H9 (cell line): ENCODE measurements around the gene SLC6A2. TPM values are rescaled to one million over a fixed set of nuclear protein-coding genes. Genes with fewer than 3 reads are reported as not detected.

ENCODE experiments used
- DNase-seq: peaks from one replicate; pipeline ENCODE4 v3.0.0-alpha.2; 2017
- H2AFZ ChIP-seq: one replicate; pipeline ENCODE4 v1.6.1; 2013; ENCODE audit warnings: mild to moderate bottlenecking, low read length, control low read depth, moderate library complexity
- H2AK5ac ChIP-seq: 2 replicates; pipeline ENCODE4 v1.6.1; 2013; ENCODE audit warnings: low read length, control low read depth, mixed read lengths; ENCODE audit not compliant: insufficient read length
- H2BK120ac ChIP-seq: one replicate; pipeline ENCODE4 v1.6.1; 2013; ENCODE audit warnings: low read depth, mild to moderate bottlenecking, low read length, control low read depth, inconsistent platforms; ENCODE audit not compliant: poor library complexity, severe bottlenecking
- H2BK12ac ChIP-seq: 2 replicates; pipeline ENCODE4 v1.6.1; 2013; ENCODE audit warnings: low read length, control low read depth, mixed read lengths, low read depth; ENCODE audit not compliant: insufficient read length
- H2BK15ac ChIP-seq: 2 replicates; pipeline ENCODE4 v1.6.1; 2013; ENCODE audit warnings: low read depth, low read length, control low read depth
- H2BK20ac ChIP-seq: one replicate; pipeline ENCODE4 v1.6.1; 2013; ENCODE audit warnings: low read depth, mild to moderate bottlenecking, low read length, control low read depth, inconsistent platforms; ENCODE audit not compliant: poor library complexity, severe bottlenecking
- H2BK5ac ChIP-seq: 2 replicates; pipeline ENCODE4 v1.6.1; 2013; ENCODE audit warnings: low read length, control low read depth, mixed read lengths; ENCODE audit not compliant: insufficient read length
- H3K14ac ChIP-seq: 2 replicates; pipeline ENCODE4 v1.6.1; 2013; ENCODE audit warnings: low read length, control low read depth; ENCODE audit not compliant: insufficient read depth
- H3K18ac ChIP-seq: 2 replicates; pipeline ENCODE4 v1.6.1; 2013; ENCODE audit warnings: low read depth, mild to moderate bottlenecking, mixed read lengths, low read length, control low read depth; ENCODE audit not compliant: insufficient read length
- H3K23ac ChIP-seq: 2 replicates; pipeline ENCODE4 v1.6.1; 2013; ENCODE audit warnings: low read length, control low read depth, mixed read lengths, low read depth; ENCODE audit not compliant: insufficient read length
- H3K23me2 ChIP-seq: 2 replicates; pipeline ENCODE4 v1.6.1; 2013; ENCODE audit warnings: low read depth, mild to moderate bottlenecking, mixed read lengths, low read length, control low read depth; ENCODE audit not compliant: insufficient read length, poor library complexity, severe bottlenecking
- H3K27ac ChIP-seq: 2 replicates; pipeline ENCODE4 v1.5.1; 2013; ENCODE audit warnings: low read length, control low read depth, mixed read lengths, low read depth; ENCODE audit not compliant: insufficient read length
- H3K27me3 ChIP-seq: 2 replicates; pipeline ENCODE4 v1.6.1; 2013; ENCODE audit warnings: low read length, control low read depth, inconsistent platforms; ENCODE audit not compliant: insufficient read depth
- H3K4ac ChIP-seq: 2 replicates; pipeline ENCODE4 v1.6.1; 2013; ENCODE audit warnings: low read depth, mild to moderate bottlenecking, control low read depth, inconsistent platforms, low read length, moderate library complexity
- H3K4me1 ChIP-seq: 2 replicates; pipeline ENCODE4 v1.6.1; 2013; ENCODE audit warnings: low read length, control low read depth, inconsistent platforms; ENCODE audit not compliant: insufficient read depth
- H3K4me2 ChIP-seq: 2 replicates; pipeline ENCODE4 v1.6.1; 2013; ENCODE audit warnings: low read length, control low read depth, mixed read lengths; ENCODE audit not compliant: insufficient read length, insufficient read depth
- H3K56ac ChIP-seq: 2 replicates; pipeline ENCODE4 v1.6.1; 2013; ENCODE audit warnings: low read depth, mild to moderate bottlenecking, mixed read lengths, low read length, control low read depth; ENCODE audit not compliant: insufficient read length
- H3K79me1 ChIP-seq: 2 replicates; pipeline ENCODE4 v1.6.1; 2013; ENCODE audit warnings: low read depth, mild to moderate bottlenecking, moderate library complexity, low read length, control low read depth, inconsistent platforms; ENCODE audit not compliant: insufficient read depth, poor library complexity, severe bottlenecking
- H3K79me2 ChIP-seq: 2 replicates; pipeline ENCODE4 v1.6.1; 2013; ENCODE audit warnings: low read length, control low read depth, inconsistent platforms; ENCODE audit not compliant: insufficient read depth
- H3K9ac ChIP-seq: 2 replicates; pipeline ENCODE4 v1.6.1; 2013; ENCODE audit warnings: low read length, control low read depth, mixed read lengths; ENCODE audit not compliant: insufficient read length; ENCODE audit errors: extremely low read depth
- H3K9me3 ChIP-seq: one replicate; pipeline ENCODE4 v1.6.1; 2013; ENCODE audit warnings: low read depth, low read length, inconsistent platforms; ENCODE audit not compliant: control insufficient read depth
- H3T11ph ChIP-seq: one replicate; pipeline ENCODE4 v1.6.1; 2013; ENCODE audit warnings: mild to moderate bottlenecking, low read length, control low read depth, inconsistent platforms
- H4K20me1 ChIP-seq: one replicate; pipeline ENCODE4 v1.6.1; 2013; ENCODE audit not compliant: control insufficient read depth, insufficient read length, insufficient read depth
- H4K5ac ChIP-seq: 2 replicates; pipeline ENCODE4 v1.6.1; 2013; ENCODE audit warnings: low read depth, mild to moderate bottlenecking, mixed read lengths, low read length, control low read depth; ENCODE audit not compliant: insufficient read length
- H4K8ac ChIP-seq: replicated peaks from 2 replicates; pipeline ENCODE4 v1.6.1; 2013; ENCODE audit warnings: low read length, control low read depth, mixed read lengths, low read depth; ENCODE audit not compliant: insufficient read length
- H4K91ac ChIP-seq: 2 replicates; pipeline ENCODE4 v1.6.1; 2013; ENCODE audit warnings: low read depth, mild to moderate bottlenecking, moderate library complexity, mixed read lengths, low read length, control low read depth; ENCODE audit not compliant: insufficient read length
- H3K27ac Mint-ChIP-seq, 3 experiments: 2 replicates in 2 of 3; 3 replicates in 1 of 3; pipeline ENCODE4 v1.8.0; 2020 to 2021; ENCODE audit warnings: mixed read lengths in 3 of 3, mild to moderate bottlenecking in 1 of 3, moderate library complexity in 1 of 3
- H3K27me3 Mint-ChIP-seq: 2 replicates; pipeline ENCODE4 v1.8.0; 2021; ENCODE audit warnings: low read depth, mild to moderate bottlenecking, moderate library complexity, mixed read lengths
- H3K36me3 Mint-ChIP-seq, 3 experiments: 2 replicates in 2 of 3; 3 replicates in 1 of 3; pipeline ENCODE4 v1.8.0; 2020 to 2021; ENCODE audit warnings: low read depth in 3 of 3, mixed read lengths in 3 of 3; ENCODE audit not compliant: insufficient read depth in 1 of 3
- H3K4me1 Mint-ChIP-seq, 2 experiments: 2 replicates each; pipeline ENCODE4 v1.8.0; 2020; ENCODE audit warnings: mixed read lengths in 2 of 2
- H3K4me3 Mint-ChIP-seq, 2 experiments: 2 replicates in 1 of 2; 3 replicates in 1 of 2; pipeline ENCODE4 v1.8.0; 2020 to 2021; ENCODE audit warnings: mild to moderate bottlenecking in 2 of 2, mixed read lengths in 2 of 2, moderate library complexity in 1 of 2
- H3K9me3 Mint-ChIP-seq, 2 experiments: 2 replicates in 1 of 2; 3 replicates in 1 of 2; pipeline ENCODE4 v1.8.0; 2020; ENCODE audit warnings: mild to moderate bottlenecking in 2 of 2, mixed read lengths in 2 of 2, moderate library complexity in 1 of 2
- WGBS: extraction: QIAGEN DNeasy Blood & Tissue Kit; methylation state at CpG from one replicate; pipeline ENCODE4 v1.1.7; 2013; ENCODE audit warnings: missing lambda C conversion rate, low lambda C conversion rate, mixed read lengths; ENCODE audit not compliant: insufficient read length; ENCODE audit errors: extremely low coverage; 5-methylcytosine and 5-hydroxymethylcytosine counted together
- total RNA-seq: library from RNA; stranded (reverse); gene quantifications from 2 replicates; pipeline ENCODE4 v1.2.1, GENCODE V29; 2021
- TF ChIP-seq, protein P1 (sequence below): fragments of 200-600 bp; sonication (generic); conservative IDR thresholded peaks from 3 replicates; pipeline ENCODE4 v1.8.0; 2021; ENCODE audit warnings: antibody characterized with exemption, mild to moderate bottlenecking

The SLC6A2 gene
- total RNA-seq, 1 experiment from 2014 or later, result 0.24 TPM

GRCh38 chr16:55658898-55659420 lies 3.2 kb downstream of the SLC6A2 start:
- no peaks in the 10 kb centered on the region; a peak in 2 of 7 replicates for H3K36me3 Mint-ChIP-seq
- H2BK5ac ChIP-seq, result no peak overlapping the region
- H2BK15ac ChIP-seq, result no peak overlapping the region
- H3K14ac ChIP-seq, result no peak overlapping the region
- no peaks in the 10 kb centered on the region for H3K79me1 ChIP-seq
- H3K9me3 Mint-ChIP-seq, result peaks cover 0 to 6% of the 10 kb centered on the region in 2 experiments; a peak in 3 of 5 replicates
- peaks cover 5 to 7% of the 10 kb centered on the region in 2 experiments for H3K4me1 Mint-ChIP-seq
- H3K79me2 ChIP-seq, result no peaks in the 10 kb centered on the region
- H3K4me2 ChIP-seq, result no peak overlapping the region
- H3K27me3 ChIP-seq, result peaks cover 36% of the 10 kb centered on the region; the same call in 1 of the 2 replicates
- H3K27ac Mint-ChIP-seq, result no peak overlapping the region
- H4K91ac ChIP-seq, result no peak overlapping the region
- H4K5ac ChIP-seq, result no peak overlapping the region
- H3T11ph ChIP-seq, result no peak overlapping the region
- no peak overlapping the region for H2AK5ac ChIP-seq
- no CpG with 5 or more reads among the region's 7 CpGs for WGBS
- H2BK12ac ChIP-seq, result no peak overlapping the region
- H2BK120ac ChIP-seq, result no peak overlapping the region
- no peaks in the 10 kb centered on the region for H3K4me1 ChIP-seq
- H3K27me3 Mint-ChIP-seq, result peaks cover 58% of the 10 kb centered on the region
- DNase-seq, result no peak
- H2BK20ac ChIP-seq, result no peak overlapping the region
- H3K18ac ChIP-seq, result no peak overlapping the region
- H4K20me1 ChIP-seq, result no peaks in the 10 kb centered on the region
- no peak overlapping the region for H3K4me3 Mint-ChIP-seq
- H3K23me2 ChIP-seq, result peaks cover 10% of the 10 kb centered on the region
- H3K9ac ChIP-seq, result no peak overlapping the region
- H3K56ac ChIP-seq, result no peak overlapping the region
- no peaks in the 10 kb centered on the region for H3K9me3 ChIP-seq
- no peak overlapping the region for H3K4ac ChIP-seq
- no peak overlapping the region for H4K8ac ChIP-seq
- TF ChIP-seq, protein P1, sequence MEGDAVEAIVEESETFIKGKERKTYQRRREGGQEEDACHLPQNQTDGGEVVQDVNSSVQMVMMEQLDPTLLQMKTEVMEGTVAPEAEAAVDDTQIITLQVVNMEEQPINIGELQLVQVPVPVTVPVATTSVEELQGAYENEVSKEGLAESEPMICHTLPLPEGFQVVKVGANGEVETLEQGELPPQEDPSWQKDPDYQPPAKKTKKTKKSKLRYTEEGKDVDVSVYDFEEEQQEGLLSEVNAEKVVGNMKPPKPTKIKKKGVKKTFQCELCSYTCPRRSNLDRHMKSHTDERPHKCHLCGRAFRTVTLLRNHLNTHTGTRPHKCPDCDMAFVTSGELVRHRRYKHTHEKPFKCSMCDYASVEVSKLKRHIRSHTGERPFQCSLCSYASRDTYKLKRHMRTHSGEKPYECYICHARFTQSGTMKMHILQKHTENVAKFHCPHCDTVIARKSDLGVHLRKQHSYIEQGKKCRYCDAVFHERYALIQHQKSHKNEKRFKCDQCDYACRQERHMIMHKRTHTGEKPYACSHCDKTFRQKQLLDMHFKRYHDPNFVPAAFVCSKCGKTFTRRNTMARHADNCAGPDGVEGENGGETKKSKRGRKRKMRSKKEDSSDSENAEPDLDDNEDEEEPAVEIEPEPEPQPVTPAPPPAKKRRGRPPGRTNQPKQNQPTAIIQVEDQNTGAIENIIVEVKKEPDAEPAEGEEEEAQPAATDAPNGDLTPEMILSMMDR, result no peak
- H3K27ac ChIP-seq, result no peak overlapping the region
- no peak overlapping the region for H3K23ac ChIP-seq
- no peak overlapping the region for H2AFZ ChIP-seq
